CD4-positive, alpha-beta T cell treated with Interleukin-4 for 1 hour (primary cell): ENCODE measurements around the gene JADE2.
"Not testable (repeated sequence)": the region's sequence is repeated elsewhere in the genome, so short reads cannot be mapped to it uniquely, and the experiment has no call there.

ENCODE experiments used
- DNase-seq, 2 donors: peaks; one replicate each; pipeline ENCODE4 v3.0.0-alpha.2; 2020 to 2022

Gene JADE2

DNA sequence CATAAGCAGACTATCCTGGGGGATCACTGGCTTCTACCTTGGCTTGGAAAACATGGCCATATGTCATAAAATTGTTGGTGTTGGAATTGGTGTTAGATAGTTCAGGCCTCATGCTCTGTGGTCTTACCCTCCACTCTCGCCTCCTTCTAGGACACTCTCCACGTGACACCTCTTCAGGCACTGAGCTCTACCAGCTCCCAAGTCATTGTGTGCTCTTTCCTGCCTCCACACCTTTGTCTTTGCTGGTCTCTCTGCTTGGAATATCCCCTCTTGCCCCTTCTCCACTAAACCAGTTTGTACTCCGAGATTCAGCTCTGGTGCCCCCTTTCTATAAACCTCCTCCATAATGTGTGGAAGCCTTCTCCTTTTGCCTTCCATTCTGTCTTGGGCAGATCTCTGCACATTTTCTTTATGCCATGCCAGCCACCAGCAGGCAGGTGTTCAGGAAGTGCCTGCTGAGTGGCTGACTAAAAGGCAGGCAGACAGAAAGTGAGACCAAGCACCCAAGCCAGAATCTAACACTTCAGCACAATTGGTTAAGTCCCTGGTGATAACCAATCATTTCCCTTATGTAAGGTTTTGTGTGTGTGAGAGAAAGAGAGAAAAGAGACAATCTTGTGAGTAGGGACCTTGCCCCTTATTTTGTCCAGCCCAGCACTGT lies 69.5 kb downstream of the JADE2 start:
- DNase-seq: no peak

DNA sequence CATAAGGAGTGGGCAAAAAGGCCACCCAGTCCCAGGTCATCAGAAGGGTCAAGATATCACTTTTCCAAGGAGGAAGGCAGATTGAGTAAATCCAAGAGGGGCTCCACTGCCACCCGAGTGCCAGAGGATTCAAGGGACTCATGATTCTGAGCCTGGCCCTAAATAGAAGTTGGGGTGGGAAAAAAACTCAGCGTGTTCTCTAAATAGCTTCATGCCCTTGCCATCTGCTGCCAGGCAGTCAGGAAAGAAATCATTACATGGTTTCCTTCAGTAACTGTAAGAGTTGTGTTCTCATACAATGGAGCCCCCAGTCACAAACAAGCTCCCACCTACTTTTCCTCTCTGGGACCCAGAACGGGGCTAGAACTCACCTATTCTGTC lies 70.0 kb downstream of the JADE2 start:
- DNase-seq: no peak

DNA sequence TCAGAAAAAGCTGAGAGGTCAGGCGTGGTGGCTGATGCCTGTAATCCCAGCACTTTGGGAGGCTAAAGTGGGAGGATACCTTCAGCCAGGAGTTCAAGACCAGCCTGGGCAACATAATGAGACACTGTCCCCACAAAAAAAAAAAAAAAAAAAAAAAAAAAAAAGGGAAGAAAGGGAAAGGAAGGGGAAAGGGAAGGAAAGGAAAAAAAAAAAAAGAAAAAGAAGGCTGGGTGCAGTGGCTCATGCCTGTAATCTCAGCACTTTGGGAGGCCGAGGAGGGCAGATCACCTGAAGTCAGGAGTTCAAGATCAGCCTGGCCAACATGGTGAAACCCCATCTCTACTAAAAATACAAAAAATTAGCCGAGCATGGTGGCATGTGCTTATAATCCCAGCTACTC lies 74.3 kb downstream of the JADE2 start:
- not testable (repeated sequence) for DNase-seq

GRCh38 chr5:134600600-134600999 lies 75.1 kb downstream of the JADE2 start:
- no peak for DNase-seq

- DNase-seq: no peak
Measured at GRCh38 chr5:134603059-134603458, 77.6 kb downstream of the JADE2 start.

- no peak for DNase-seq
Measured at GRCh38 chr5:134604908-134605307, 79.4 kb downstream of the JADE2 start.

DNA sequence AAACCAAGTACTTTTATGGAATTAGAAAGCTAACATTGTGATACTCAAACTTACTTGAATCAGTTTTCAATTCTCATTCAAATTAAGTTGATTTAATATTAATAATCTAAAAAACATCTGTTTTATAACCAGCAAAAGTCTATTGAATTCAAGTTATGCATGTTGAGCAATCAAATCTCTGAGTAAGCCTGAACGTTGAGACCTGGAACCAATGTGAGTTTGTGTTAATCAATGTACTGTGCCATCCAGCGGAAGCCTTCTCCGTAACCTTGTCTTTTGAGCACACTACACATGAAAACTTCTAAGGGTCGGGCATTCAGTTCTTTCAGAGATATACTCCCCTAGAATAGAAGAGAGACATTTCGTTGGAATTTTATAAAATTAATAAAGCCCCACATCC lies 81.3 kb downstream of the JADE2 start:
- DNase-seq: no peak

GRCh38 chr5:134608555-134608954 lies 83.1 kb downstream of the JADE2 start:
- DNase-seq: no peak

- no peak for DNase-seq
Measured at GRCh38 chr5:134609232-134609851, 83.9 kb downstream of the JADE2 start.

- no peak for DNase-seq
Measured at GRCh38 chr5:134610725-134611124, 85.3 kb downstream of the JADE2 start.

GRCh38 chr5:134611515-134611914 lies 86.0 kb downstream of the JADE2 start:
- no peak for DNase-seq

DNA sequence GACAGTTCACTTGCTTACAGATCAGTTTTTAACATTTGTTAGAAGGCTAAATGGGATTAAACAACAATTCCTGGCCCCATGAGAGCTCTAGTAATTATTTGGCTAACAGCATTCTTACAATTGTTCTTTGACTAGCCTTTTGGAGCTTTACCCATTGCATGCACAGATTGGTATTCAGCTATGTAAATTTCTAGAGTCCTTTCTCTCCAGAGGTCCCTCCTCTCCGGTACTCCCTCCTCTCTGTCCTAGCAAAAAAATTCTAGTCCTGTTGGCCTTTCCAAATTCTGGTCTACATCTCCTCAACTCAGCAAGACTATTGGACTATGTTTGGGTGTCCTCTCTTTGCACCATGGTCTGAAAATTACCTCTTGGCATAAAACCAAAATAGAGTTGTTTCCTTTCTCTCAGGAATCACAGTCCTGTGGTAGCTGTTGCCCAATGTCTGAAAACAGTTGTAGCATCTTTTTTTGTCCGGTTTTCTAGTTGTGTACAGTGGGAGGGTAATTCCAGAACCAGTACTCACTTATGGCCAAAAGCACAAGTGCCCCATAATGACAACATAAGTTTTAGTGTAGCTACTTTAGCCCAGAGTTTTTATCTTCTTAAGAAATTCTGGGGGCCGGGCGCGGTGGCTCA lies 89.1 kb downstream of the JADE2 start:
- no peak for DNase-seq

DNA sequence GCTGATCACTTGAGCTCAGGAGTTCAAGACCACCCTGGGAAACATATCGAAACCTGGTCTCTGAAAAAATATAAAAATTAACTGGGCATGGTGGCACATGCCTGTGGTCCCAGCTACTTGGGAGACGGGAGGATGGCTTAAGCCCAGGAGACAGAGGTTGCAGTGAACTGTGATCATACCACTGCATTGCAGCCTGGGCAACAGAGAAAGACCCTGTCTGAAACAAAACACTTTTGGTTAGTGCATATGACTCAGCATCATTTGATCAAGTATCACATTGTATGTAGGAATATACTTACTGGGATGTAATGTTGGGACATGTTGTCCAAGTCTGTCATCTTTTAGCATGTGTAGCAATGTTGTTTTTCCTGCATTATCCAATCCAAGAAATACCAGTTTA lies 95.2 kb downstream of the JADE2 start:
- DNase-seq: no peak

DNA sequence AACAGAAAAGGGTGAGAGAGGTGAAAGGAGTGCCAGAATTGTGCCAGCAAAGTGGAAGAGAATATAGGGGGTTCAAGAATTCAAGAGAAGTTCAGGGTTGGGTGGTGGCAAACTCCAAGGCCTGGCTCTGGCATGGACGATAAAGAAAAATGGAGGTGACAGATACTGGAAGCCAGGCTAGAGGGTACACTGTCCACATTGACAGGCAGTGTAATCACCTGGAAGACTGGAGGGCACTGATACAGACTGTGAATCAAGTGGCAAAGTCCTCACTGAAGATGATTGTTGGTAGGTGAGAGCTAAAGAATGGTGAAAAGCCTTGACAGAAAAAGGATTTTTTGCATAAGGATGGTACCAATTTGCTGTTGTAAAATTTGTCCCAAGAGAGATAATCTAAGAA lies 100.1 kb downstream of the JADE2 start:
- no peak for DNase-seq

- no peak for DNase-seq
Measured at GRCh38 chr5:134626369-134627014, 101.0 kb downstream of the JADE2 start.
